Thyroid gland (tissue), 4 donors: ENCODE results near the gene SPNS1. TPM values are rescaled to one million over a fixed set of nuclear protein-coding genes. Genes with fewer than 3 reads are reported as not detected.

Source experiments
- DNase-seq, 2 donors: peaks; one replicate each; pipeline ENCODE4 v3.0.0-alpha.2; 2019
- H3K27ac ChIP-seq, 3 donors: fragments of 200-600 bp; sonication (generic); 1 replicate in 2 of 3; 2 replicates in 1 of 3; pipeline ENCODE4 v1.5.1; 2016 to 2019; ENCODE audit warnings: mild to moderate bottlenecking in 1 of 3, moderate library complexity in 1 of 3
- H3K27me3 ChIP-seq: fragments of 200-600 bp; sonication (generic); one replicate; pipeline ENCODE4 v1.5.1; 2019
- H3K36me3 ChIP-seq, 2 donors: fragments of 200-600 bp; sonication (generic); one replicate each; pipeline ENCODE4 v1.5.1; 2016 to 2019
- H3K4me1 ChIP-seq, 2 donors: fragments of 200-600 bp; sonication (generic); one replicate each; pipeline ENCODE4 v1.5.1; 2017 to 2019
- H3K4me3 ChIP-seq, 3 donors: fragments of 200-600 bp; sonication (generic); replicated peaks in 1 of 3; 1 replicate in 2 of 3; 2 replicates in 1 of 3; pipeline ENCODE4 v1.5.1; 2016; ENCODE audit warnings: mild to moderate bottlenecking in 1 of 3
- H3K9me3 ChIP-seq: fragments of 200-600 bp; sonication (generic); one replicate; pipeline ENCODE4 v1.5.1; 2017
- POLR2A ChIP-seq, 2 donors: fragments of 450-650 bp; IDR thresholded peaks; one replicate each; pipeline ENCODE4 v1.6.1; 2017; ENCODE audit warnings: antibody characterized with exemption in 2 of 2, mild to moderate bottlenecking in 2 of 2, moderate library complexity in 1 of 2
- WGBS, 2 donors: methylation state at CpG; one replicate each; pipeline ENCODE4 v1.1.5; 2017; 5-methylcytosine and 5-hydroxymethylcytosine counted together
- intact Hi-C: fragments of 100-400 bp; cut with DNase I; formaldehyde crosslinking; loops from one replicate; pipeline ENCODE4 v1.15.1; 2023
- total RNA-seq, 4 donors: library from RNA; depleted of rRNA; stranded (reverse); fragments of >200 nt; gene quantifications; one replicate each; pipeline ENCODE4 v1.2.3, GENCODE V29; 2016
- TF ChIP-seq, protein P1 (sequence below), 6 experiments: fragments of 200-600 bp in 3 of 6; fragments of 450-650 bp in 3 of 6; sonication (generic) in 3 of 6; IDR thresholded peaks; one replicate each; pipeline ENCODE4 v1.5.1; 2016 to 2019; ENCODE audit warnings: antibody characterized with exemption in 6 of 6, mild to moderate bottlenecking in 2 of 6, inconsistent platforms in 1 of 6, moderate library complexity in 1 of 6

SPNS1 gene
- total RNA-seq, 4 donors from 2014 or later = 16.5 to 24.2 (median 20.6) TPM

DNA sequence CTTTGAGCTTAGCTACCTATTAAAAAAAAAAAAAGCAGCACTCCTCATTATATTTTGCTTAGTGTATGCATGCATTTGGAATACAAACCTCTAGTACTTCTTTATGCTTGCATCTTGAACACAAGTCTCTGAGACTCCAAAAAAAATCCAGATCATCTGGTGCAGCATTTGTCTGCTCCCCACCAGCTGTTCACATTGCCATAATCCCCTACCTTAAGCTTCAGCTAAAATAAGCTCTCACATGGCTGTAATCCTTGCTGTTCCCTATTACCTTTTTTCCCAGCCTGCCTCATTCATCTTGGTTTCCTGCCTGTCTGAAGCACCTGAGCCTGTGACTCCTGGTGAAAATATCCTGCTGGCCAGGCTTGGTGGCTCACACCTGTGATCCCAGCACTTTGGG is 31.3 kb upstream of the SPNS1 start:
- H3K36me3 ChIP-seq = no peaks in the 10 kb centered on the region
- peaks cover 0 to 9% of the 10 kb centered on the region in 2 donors for H3K4me1 ChIP-seq
- H3K4me3 ChIP-seq = no peak overlapping the region
- TF ChIP-seq, protein P1, sequence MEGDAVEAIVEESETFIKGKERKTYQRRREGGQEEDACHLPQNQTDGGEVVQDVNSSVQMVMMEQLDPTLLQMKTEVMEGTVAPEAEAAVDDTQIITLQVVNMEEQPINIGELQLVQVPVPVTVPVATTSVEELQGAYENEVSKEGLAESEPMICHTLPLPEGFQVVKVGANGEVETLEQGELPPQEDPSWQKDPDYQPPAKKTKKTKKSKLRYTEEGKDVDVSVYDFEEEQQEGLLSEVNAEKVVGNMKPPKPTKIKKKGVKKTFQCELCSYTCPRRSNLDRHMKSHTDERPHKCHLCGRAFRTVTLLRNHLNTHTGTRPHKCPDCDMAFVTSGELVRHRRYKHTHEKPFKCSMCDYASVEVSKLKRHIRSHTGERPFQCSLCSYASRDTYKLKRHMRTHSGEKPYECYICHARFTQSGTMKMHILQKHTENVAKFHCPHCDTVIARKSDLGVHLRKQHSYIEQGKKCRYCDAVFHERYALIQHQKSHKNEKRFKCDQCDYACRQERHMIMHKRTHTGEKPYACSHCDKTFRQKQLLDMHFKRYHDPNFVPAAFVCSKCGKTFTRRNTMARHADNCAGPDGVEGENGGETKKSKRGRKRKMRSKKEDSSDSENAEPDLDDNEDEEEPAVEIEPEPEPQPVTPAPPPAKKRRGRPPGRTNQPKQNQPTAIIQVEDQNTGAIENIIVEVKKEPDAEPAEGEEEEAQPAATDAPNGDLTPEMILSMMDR (IDR thresholded peaks at IDR 0.05) = no peak
- TF ChIP-seq POLR2A (IDR thresholded peaks at IDR 0.05) = no peak
- H3K27me3 ChIP-seq = no peaks in the 10 kb centered on the region
- no peaks in the 10 kb centered on the region for H3K9me3 ChIP-seq
- H3K27ac ChIP-seq = no peak overlapping the region
- intact Hi-C loops = loop anchor here (5.0 kb wide), 1 partner anchor 61 kb away; no protein-coding TSS in a partner anchor
- no peak for DNase-seq

DNA sequence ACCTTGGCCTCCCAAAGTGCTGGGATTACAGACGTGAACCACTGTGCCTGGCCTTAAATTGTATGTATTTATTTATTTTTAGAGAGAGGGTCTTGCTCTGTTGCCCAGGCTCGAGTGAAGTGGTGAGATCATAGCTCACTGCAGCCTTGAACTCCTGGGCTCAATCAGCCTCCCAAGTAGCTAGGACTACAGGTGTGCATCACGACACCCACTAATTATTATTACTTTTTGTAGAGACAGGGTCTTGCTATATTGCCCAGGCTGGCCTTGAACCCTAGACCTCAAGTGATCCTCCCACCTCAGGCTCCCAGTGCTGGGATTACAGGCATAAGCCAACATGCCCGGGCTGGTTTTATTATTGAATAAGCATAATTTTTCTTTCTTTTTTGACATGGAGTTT is 27.9 kb upstream of the SPNS1 start:
- DNase-seq = no peak
- WGBS, 2 donors = 69 to 79% methylated on average over 4 of the region's 4 CpGs
- Histone ChIP-seq H3K27ac (no peak overlapping the region), H3K27me3 (no peaks in the 10 kb centered on the region), H3K4me1 (peaks cover 8 to 12% of the 10 kb centered on the region in 2 donors), H3K4me3 (no peak overlapping the region), H3K36me3 (no peaks in the 10 kb centered on the region), H3K9me3 (no peaks in the 10 kb centered on the region)
- intact Hi-C loops = no loop called here
- TF ChIP-seq POLR2A (IDR thresholded peaks at IDR 0.05) = no peak
- TF ChIP-seq, protein P1 (IDR thresholded peaks at IDR 0.05) = no peak

DNA sequence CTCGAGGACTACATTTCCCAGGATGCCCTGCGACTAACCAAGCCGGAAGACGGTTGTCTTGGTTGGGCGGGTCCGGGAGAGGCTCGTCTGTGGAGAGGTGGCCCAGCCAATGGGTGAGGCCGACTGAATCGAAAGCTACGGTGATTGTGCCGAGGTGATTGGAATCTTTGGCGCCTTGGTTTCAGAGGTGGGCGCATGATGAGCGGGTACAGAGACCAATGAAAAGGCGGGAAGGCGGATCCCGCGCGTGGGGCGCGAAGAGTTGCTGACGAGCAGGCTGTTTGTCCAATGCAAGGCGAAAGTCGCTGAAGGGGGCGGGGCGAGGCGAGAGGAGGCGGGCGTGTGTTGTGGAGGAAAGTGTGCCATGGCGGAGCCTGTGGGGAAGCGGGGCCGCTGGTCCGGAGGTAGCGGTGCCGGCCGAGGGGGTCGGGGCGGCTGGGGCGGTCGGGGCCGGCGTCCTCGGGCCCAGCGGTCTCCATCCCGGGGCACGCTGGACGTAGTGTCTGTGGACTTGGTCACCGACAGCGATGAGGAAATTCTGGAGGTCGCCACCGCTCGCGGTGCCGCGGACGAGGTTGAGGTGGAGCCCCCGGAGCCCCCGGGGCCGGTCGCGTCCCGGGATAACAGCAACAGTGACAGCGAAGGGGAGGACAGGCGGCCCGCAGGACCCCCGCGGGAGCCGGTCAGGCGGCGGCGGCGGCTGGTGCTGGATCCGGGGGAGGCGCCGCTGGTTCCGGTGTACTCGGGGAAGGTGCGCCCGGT is 23.7 kb upstream of the SPNS1 start, which contains the start of gene NFATC2IP:
Gene NFATC2IP, plus strand, starts transcription at position 290 of the 762 bp plus-strand sequence. Its CDS starts 75 bp downstream, at position 365.
- Histone ChIP-seq H3K9me3 (no peaks in the 10 kb centered on the region), H3K4me3 (peak within 1 kb of the TSS; percentile 61 to 95 (median 81)), H3K27ac (peak within 1 kb of the TSS; percentile 45 to 66 (median 55)), H3K36me3 (peaks cover 14% of the 10 kb centered on the region in 2 donors), H3K27me3 (no peaks in the 10 kb centered on the region), H3K4me1 (peaks cover 9 to 11% of the 10 kb centered on the region in 2 donors)
- intact Hi-C loops = loop anchor here (5.0 kb wide), 1 partner anchor 124 kb away; no protein-coding TSS in a partner anchor
- TF ChIP-seq, protein P1 (IDR thresholded peaks at IDR 0.05) = no peak
- peak in 1 of 2 donors; percentile 72 for TF ChIP-seq POLR2A (IDR thresholded peaks at IDR 0.05)
- peak; percentile 99 to 100 for DNase-seq
- 0 to 2% methylated on average over 36 to 48 of the region's 79 CpGs for WGBS, 2 donors

DNA sequence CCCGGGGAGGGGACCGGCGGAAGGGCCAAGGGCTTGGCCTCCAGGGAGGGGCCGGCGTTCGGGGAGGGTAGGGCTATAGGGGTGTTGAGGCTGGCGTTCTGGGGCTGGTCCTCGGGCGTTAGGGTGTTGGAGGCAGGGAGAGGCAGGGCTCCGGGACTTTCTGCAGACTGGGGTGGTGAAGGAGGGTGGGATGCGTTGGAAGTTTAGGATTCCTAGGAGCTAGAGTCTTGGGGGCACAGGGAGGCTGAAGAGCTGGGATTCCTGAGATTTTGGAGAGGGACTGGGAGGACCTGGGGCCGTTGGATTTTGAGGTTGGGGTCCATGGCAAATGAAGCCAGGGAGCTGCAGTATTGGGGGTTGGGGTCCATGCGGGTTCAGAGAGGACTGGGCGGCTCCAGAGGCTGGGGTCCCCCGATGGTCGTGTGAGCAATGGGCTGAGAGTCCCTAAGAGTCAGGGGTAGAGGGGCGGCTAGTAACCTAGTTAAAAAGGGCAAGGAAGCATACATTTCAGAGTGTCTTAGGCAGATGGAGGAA is 23.1 kb upstream of the SPNS1 start:
- 1 to 3% methylated on average over 12 to 14 of the region's 17 CpGs for whole genome bisulfite sequencing, 2 donors
- TF ChIP-seq POLR2A (IDR thresholded peaks at IDR 0.05) = no peak
- TF ChIP-seq, protein P1 (IDR thresholded peaks at IDR 0.05) = no peak
- no peaks in the 10 kb centered on the region for H3K27me3 ChIP-seq
- H3K4me3 ChIP-seq = peak overlapping the region; percentile 61 to 95 (median 81)
- H3K36me3 ChIP-seq = peaks cover 15 to 21% of the 10 kb centered on the region in 2 donors
- DNase-seq = no peak
- intact Hi-C loops = loop anchor here (5.0 kb wide), 1 partner anchor 124 kb away; no protein-coding TSS in a partner anchor
- peaks cover 8 to 11% of the 10 kb centered on the region in 2 donors for H3K4me1 ChIP-seq
- peak overlapping the region in 2 of 3 donors; percentile 48 for H3K27ac ChIP-seq
- no peaks in the 10 kb centered on the region for H3K9me3 ChIP-seq

DNA sequence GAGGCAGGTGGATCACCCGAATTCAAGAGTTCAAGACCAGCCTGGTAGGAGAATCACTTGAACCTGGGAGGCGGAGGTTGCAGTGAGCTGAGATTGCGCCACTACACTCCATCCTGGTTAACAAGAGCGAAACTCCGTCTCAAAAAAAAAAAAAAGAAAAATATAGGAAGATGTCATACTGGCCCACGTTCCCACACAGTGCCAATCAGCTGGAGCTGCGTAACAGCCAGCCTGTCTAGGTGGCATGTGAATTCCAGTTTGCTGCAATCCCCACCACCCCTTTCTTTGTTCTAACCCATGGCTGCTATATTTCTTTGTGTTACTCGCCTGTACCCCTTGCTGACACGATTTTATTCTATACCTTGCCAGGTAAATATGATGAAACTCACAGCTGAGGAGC is 16.4 kb upstream of the SPNS1 start:
- no peak for DNase-seq
- WGBS, 2 donors = 91 to 95% methylated on average over 9 of the region's 9 CpGs
- H3K9me3 ChIP-seq = no peaks in the 10 kb centered on the region
- intact Hi-C loops = no loop called here
- H3K4me1 ChIP-seq = no peaks in the 10 kb centered on the region
- peaks cover 28 to 37% of the 10 kb centered on the region in 2 donors for H3K36me3 ChIP-seq
- no peaks in the 10 kb centered on the region for H3K27me3 ChIP-seq
- TF ChIP-seq POLR2A (IDR thresholded peaks at IDR 0.05) = no peak
- TF ChIP-seq, protein P1 (IDR thresholded peaks at IDR 0.05) = no peak
- no peak overlapping the region for H3K27ac ChIP-seq
- no peak overlapping the region for H3K4me3 ChIP-seq
